Upper lobe of left lung (tissue), 6 donors: ENCODE measurements around the gene FHIT. TPM values are rescaled to one million over a fixed set of nuclear protein-coding genes. Genes with fewer than 3 reads are reported as not detected.

Experiments
- ATAC-seq, 2 donors: fragments of 200-7000 bp; cut with Tn5 transposase; one replicate each; pipeline ENCODE4 v1.9.1; 2022; ENCODE audit warnings: mild to moderate bottlenecking in 2 of 2, moderate library complexity in 2 of 2; ENCODE audit not compliant: low FRiP score in 2 of 2
- DNase-seq, 2 donors: peaks; one replicate each; pipeline ENCODE4 v3.0.0-alpha.2; 2019 to 2020
- H3K27ac ChIP-seq, 4 donors: fragments of 200-600 bp; sonication (generic); one replicate each; pipeline ENCODE4 v1.5.1; 2016 to 2019
- H3K27me3 ChIP-seq, 4 donors: fragments of 200-600 bp; sonication (generic); one replicate each; pipeline ENCODE4 v1.5.1; 2017 to 2019
- H3K36me3 ChIP-seq, 4 donors: fragments of 200-600 bp; sonication (generic); one replicate each; pipeline ENCODE4 v1.5.1; 2016 to 2019
- H3K4me1 ChIP-seq, 4 donors: fragments of 200-600 bp; sonication (generic); one replicate each; pipeline ENCODE4 v1.5.1; 2018 to 2019
- H3K4me3 ChIP-seq, 4 donors: fragments of 200-600 bp; sonication (generic); one replicate each; pipeline ENCODE4 v1.5.1; 2017 to 2019; ENCODE audit warnings: mild to moderate bottlenecking in 2 of 4, moderate library complexity in 1 of 4
- H3K9me3 ChIP-seq, 4 donors: fragments of 200-600 bp; sonication (generic); one replicate each; pipeline ENCODE4 v1.5.1; 2018 to 2019
- CTCF ChIP-seq, 6 experiments: fragments of 450-650 bp in 4 of 6; fragments of 200-600 bp in 2 of 6; sonication (generic) in 2 of 6; IDR thresholded peaks; one replicate each; pipeline ENCODE4 v1.5.1; 2016 to 2019; ENCODE audit warnings: antibody characterized with exemption in 6 of 6
- EP300 ChIP-seq, 4 donors: sonication (generic); formaldehyde crosslinking; IDR thresholded peaks; one replicate each; pipeline ENCODE4 v1.5.1; 2017; ENCODE audit warnings: antibody characterized with exemption in 4 of 4, control low read depth in 2 of 4
- POLR2A ChIP-seq, 4 donors: fragments of 450-650 bp; IDR thresholded peaks; one replicate each; pipeline ENCODE4 v1.5.1; 2016 to 2017; ENCODE audit warnings: antibody characterized with exemption in 4 of 4, mild to moderate bottlenecking in 2 of 4
- POLR2AphosphoS5 ChIP-seq, 2 donors: sonication (generic); formaldehyde crosslinking; IDR thresholded peaks; one replicate each; pipeline ENCODE4 v1.5.1; 2017; ENCODE audit warnings: antibody characterized with exemption in 2 of 2
- WGBS, 2 donors: methylation state at CpG; one replicate each; pipeline ENCODE4 v1.1.5; 2017 to 2018; 5-methylcytosine and 5-hydroxymethylcytosine counted together
- total RNA-seq, 6 donors: library from RNA; depleted of rRNA in 4 of 6; stranded (reverse); fragments of >200 nt in 4 of 6; gene quantifications; one replicate each; pipeline versions ENCODE4 v1.1.0 to v1.2.1, GENCODE V29; 2016 to 2021
- donor health status: DM: no; HTN: no; CAD: no; lungs with moderate emphysema.
- donor health status: DM: no; HTN: yes; CAD: no; lungs with severe emphysema.

FHIT gene
- total RNA-seq, 6 donors from 2014 or later: 6.8 to 56.6 (median 11.1) TPM

GRCh38 chr3:59777066-59777465 lies 1474.2 kb downstream of the FHIT start:
- Histone ChIP-seq H3K27ac (no peak overlapping the region), H3K4me1 (peaks cover 0 to 4% (median 0%) of the 10 kb centered on the region in 4 donors), H3K27me3 (no peaks in the 10 kb centered on the region), H3K9me3 (no peaks in the 10 kb centered on the region), H3K4me3 (no peak overlapping the region), H3K36me3 (no peaks in the 10 kb centered on the region)
- no peak for DNase-seq
- TF ChIP-seq CTCF (IDR thresholded peaks at IDR 0.05) (no peak), POLR2AphosphoS5 (IDR thresholded peaks at IDR 0.05) (no peak), EP300 (IDR thresholded peaks at IDR 0.05) (no peak), POLR2A (IDR thresholded peaks at IDR 0.05) (no peak)
- WGBS, 2 donors: 85 to 93% methylated on average over 7 of the region's 7 CpGs
- ATAC-seq: no peak

GRCh38 chr3:59775761-59776325 lies 1475.4 kb downstream of the FHIT start:
- Histone ChIP-seq H3K27ac (no peak overlapping the region), H3K9me3 (no peaks in the 10 kb centered on the region), H3K36me3 (no peaks in the 10 kb centered on the region), H3K27me3 (no peaks in the 10 kb centered on the region), H3K4me1 (peaks cover 0 to 4% (median 0%) of the 10 kb centered on the region in 4 donors), H3K4me3 (no peak overlapping the region)
- DNase-seq (no peak), ATAC-seq (no peak)
- 64 to 98% methylated on average over 7 of the region's 7 CpGs for whole genome bisulfite sequencing, 2 donors
- TF ChIP-seq CTCF (IDR thresholded peaks at IDR 0.05) (no peak), POLR2AphosphoS5 (IDR thresholded peaks at IDR 0.05) (no peak), POLR2A (IDR thresholded peaks at IDR 0.05) (no peak), EP300 (IDR thresholded peaks at IDR 0.05) (no peak)

DNA sequence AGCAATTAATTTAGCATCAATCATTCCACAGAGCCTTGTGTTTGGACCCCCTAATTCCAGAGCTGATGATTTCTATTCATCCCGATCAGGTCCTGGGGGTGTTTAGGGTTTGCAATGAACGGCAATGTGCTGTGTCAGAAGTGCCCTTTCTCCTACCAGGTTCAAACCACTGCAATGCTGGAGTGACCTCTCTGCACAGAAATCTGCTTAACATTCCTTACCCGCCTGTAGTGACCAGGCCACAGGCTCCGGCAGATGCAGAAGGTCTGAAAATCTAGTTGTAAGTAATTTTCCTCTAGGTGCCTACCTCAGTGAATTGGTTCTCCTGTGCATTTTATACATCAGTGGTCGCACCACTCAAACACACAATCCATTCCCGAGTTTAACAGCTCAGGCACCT lies 1476.1 kb downstream of the FHIT start:
- Histone ChIP-seq H3K27me3 (no peaks in the 10 kb centered on the region), H3K27ac (no peak overlapping the region), H3K36me3 (no peaks in the 10 kb centered on the region), H3K4me3 (no peak overlapping the region), H3K4me1 (peaks cover 0 to 4% (median 0%) of the 10 kb centered on the region in 4 donors), H3K9me3 (no peaks in the 10 kb centered on the region)
- TF ChIP-seq EP300 (IDR thresholded peaks at IDR 0.05) (no peak), CTCF (IDR thresholded peaks at IDR 0.05) (no peak), POLR2A (IDR thresholded peaks at IDR 0.05) (no peak), POLR2AphosphoS5 (IDR thresholded peaks at IDR 0.05) (no peak)
- DNase-seq (no peak), ATAC-seq (no peak)
- WGBS, 2 donors: 82 to 94% methylated on average over 6 of the region's 6 CpGs

GRCh38 chr3:59774634-59775033 lies 1476.6 kb downstream of the FHIT start:
- 79 to 81% methylated on average over 6 of the region's 6 CpGs for WGBS, 2 donors
- Histone ChIP-seq H3K4me1 (peaks cover 0 to 4% (median 0%) of the 10 kb centered on the region in 4 donors), H3K4me3 (no peak overlapping the region), H3K36me3 (no peaks in the 10 kb centered on the region), H3K27me3 (no peaks in the 10 kb centered on the region), H3K9me3 (no peaks in the 10 kb centered on the region), H3K27ac (no peak overlapping the region)
- no peak for DNase-seq
- ATAC-seq: peak in 1 of 2 donors; percentile 44
- TF ChIP-seq POLR2A (IDR thresholded peaks at IDR 0.05): no peak
- no peak for TF ChIP-seq CTCF (IDR thresholded peaks at IDR 0.05)
- TF ChIP-seq EP300 (IDR thresholded peaks at IDR 0.05): no peak
- no peak for TF ChIP-seq POLR2AphosphoS5 (IDR thresholded peaks at IDR 0.05)

- no peak for TF ChIP-seq POLR2A (IDR thresholded peaks at IDR 0.05)
- 69 to 73% methylated on average over 6 of the region's 6 CpGs for WGBS, 2 donors
- no peaks in the 10 kb centered on the region for H3K27me3 ChIP-seq
- peaks cover 0 to 4% (median 0%) of the 10 kb centered on the region in 4 donors for H3K4me1 ChIP-seq
- H3K36me3 ChIP-seq: no peaks in the 10 kb centered on the region
- no peak overlapping the region for H3K4me3 ChIP-seq
- DNase-seq (no peak), ATAC-seq (no peak)
- H3K27ac ChIP-seq: no peak overlapping the region
- H3K9me3 ChIP-seq: no peaks in the 10 kb centered on the region
These were observed 1477.3 kb downstream of the FHIT start for GRCh38 chr3:59774000-59774399.
